Hepatocyte (in vitro differentiated cells): ENCODE measurements around the gene SPOCK3. TPM values are rescaled to one million over a fixed set of nuclear protein-coding genes. Genes with fewer than 3 reads are reported as not detected.

Experiments
- DNase-seq: peaks from one replicate; pipeline ENCODE4 v3.0.0-alpha.2; 2016; ENCODE audit warnings: low spot score
- H2AFZ ChIP-seq: fragments of 200-600 bp; sonication (generic); 2 replicates; pipeline ENCODE4 v1.6.0; 2016; ENCODE audit warnings: antibody characterized with exemption, mild to moderate bottlenecking
- H3K27ac ChIP-seq: fragments of 200-600 bp; sonication (generic); 2 replicates; pipeline ENCODE4 v1.5.1; 2016; ENCODE audit warnings: mild to moderate bottlenecking
- H3K27me3 ChIP-seq: fragments of 200-600 bp; sonication (generic); 2 replicates; pipeline ENCODE4 v1.6.1; 2016
- H3K36me3 ChIP-seq: fragments of 200-600 bp; sonication (generic); replicated peaks from 2 replicates; pipeline ENCODE4 v1.5.1; 2016; ENCODE audit warnings: low read depth; ENCODE audit not compliant: insufficient read depth
- H3K4me1 ChIP-seq: fragments of 200-600 bp; sonication (generic); 2 replicates; pipeline ENCODE4 v1.5.1; 2016; ENCODE audit warnings: mild to moderate bottlenecking, moderate library complexity; ENCODE audit not compliant: insufficient read depth
- H3K4me2 ChIP-seq: fragments of 200-600 bp; sonication (generic); 2 replicates; pipeline ENCODE4 v1.6.0; 2016
- H3K4me3 ChIP-seq: fragments of 200-600 bp; sonication (generic); 2 replicates; pipeline ENCODE4 v1.5.1; 2016; ENCODE audit warnings: mild to moderate bottlenecking
- H3K79me2 ChIP-seq: fragments of 200-600 bp; sonication (generic); 2 replicates; pipeline ENCODE4 v1.6.0; 2017; ENCODE audit warnings: mild to moderate bottlenecking
- H3K9me2 ChIP-seq: fragments of 200-600 bp; sonication (generic); replicated peaks from 2 replicates; pipeline ENCODE4 v1.6.0; 2017; ENCODE audit warnings: mild to moderate bottlenecking; ENCODE audit not compliant: insufficient read depth
- H3K9me3 ChIP-seq: fragments of 200-600 bp; sonication (generic); 2 replicates; pipeline ENCODE4 v1.5.1; 2016; ENCODE audit warnings: low read depth, mild to moderate bottlenecking
- H4K20me1 ChIP-seq: fragments of 200-600 bp; sonication (generic); 2 replicates; pipeline ENCODE4 v1.6.0; 2016; ENCODE audit warnings: mild to moderate bottlenecking; ENCODE audit not compliant: insufficient read depth, poor library complexity, severe bottlenecking
- EZH2 ChIP-seq: fragments of 200-600 bp; sonication (generic); IDR thresholded peaks from 2 replicates; pipeline ENCODE4 v1.6.1; 2016; ENCODE audit warnings: antibody characterized with exemption, mild to moderate bottlenecking, borderline replicate concordance
- EZH2phosphoT487 ChIP-seq: fragments of 200-600 bp; sonication (generic); IDR thresholded peaks from one replicate; pipeline ENCODE4 v1.6.1; 2018; ENCODE audit warnings: antibody characterized with exemption, mild to moderate bottlenecking, low read depth, moderate library complexity; ENCODE audit not compliant: unreplicated experiment, severe bottlenecking
- WGBS: methylation state at CpG from one replicate; pipeline ENCODE4 v1.1.6; 2016; ENCODE audit warnings: low lambda C conversion rate; ENCODE audit errors: missing lambda C conversion rate; 5-methylcytosine and 5-hydroxymethylcytosine counted together
- polyA plus RNA-seq: library from polyadenylated mRNA; unstranded; fragments of >200 nt; fragmentation: Nextera tagmentation; extraction: Ambion mirVana; gene quantifications from 2 replicates; pipeline ENCODE4 v1.2.1, GENCODE V29; 2016
- total RNA-seq: library from RNA; depleted of rRNA; stranded (reverse); fragments of >200 nt; gene quantifications from 2 replicates; pipeline ENCODE4 v1.2.3, GENCODE V29; 2014
- TF ChIP-seq, protein P1 (sequence below): fragments of 200-600 bp; sonication (generic); IDR thresholded peaks from 2 replicates; pipeline ENCODE4 v1.5.1; 2016; ENCODE audit warnings: antibody characterized with exemption, mild to moderate bottlenecking; ENCODE audit not compliant: poor library complexity

Gene SPOCK3
- total and polyA plus RNA-seq, 2 experiments from 2014 or later, result 3.0 to 3.4 TPM

DNA sequence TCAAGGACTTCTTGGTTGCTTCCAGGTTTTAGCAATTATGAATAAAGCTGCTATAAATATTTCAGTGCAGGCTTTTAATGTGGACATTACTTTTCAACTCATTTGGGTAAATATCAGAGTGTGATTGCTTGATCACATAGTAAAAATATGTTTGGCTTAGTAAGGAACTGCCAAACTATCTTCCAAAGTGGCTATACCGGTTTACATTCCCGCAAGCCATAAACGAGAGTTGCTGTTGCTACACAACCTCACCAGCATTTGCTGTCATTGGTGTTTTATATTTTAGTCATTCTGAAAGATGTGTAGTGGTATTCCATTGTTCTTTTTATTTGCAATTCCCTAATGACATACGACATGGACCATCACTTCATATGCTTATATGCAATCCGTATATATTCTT, 30.9 kb upstream of the SPOCK3 start:
- Histone ChIP-seq H3K27me3 (no peaks in the 10 kb centered on the region), H3K9me2 (no peaks in the 10 kb centered on the region), H3K27ac (no peak overlapping the region), H4K20me1 (no peaks in the 10 kb centered on the region), H3K9me3 (no peaks in the 10 kb centered on the region), H3K4me1 (no peaks in the 10 kb centered on the region), H3K4me3 (no peak overlapping the region), H3K79me2 (no peaks in the 10 kb centered on the region), H2AFZ (no peak overlapping the region), H3K4me2 (no peak overlapping the region), H3K36me3 (no peaks in the 10 kb centered on the region)
- WGBS, result 82% methylated on average over 5 of the region's 5 CpGs
- no peak for DNase-seq
- TF ChIP-seq, protein P1, sequence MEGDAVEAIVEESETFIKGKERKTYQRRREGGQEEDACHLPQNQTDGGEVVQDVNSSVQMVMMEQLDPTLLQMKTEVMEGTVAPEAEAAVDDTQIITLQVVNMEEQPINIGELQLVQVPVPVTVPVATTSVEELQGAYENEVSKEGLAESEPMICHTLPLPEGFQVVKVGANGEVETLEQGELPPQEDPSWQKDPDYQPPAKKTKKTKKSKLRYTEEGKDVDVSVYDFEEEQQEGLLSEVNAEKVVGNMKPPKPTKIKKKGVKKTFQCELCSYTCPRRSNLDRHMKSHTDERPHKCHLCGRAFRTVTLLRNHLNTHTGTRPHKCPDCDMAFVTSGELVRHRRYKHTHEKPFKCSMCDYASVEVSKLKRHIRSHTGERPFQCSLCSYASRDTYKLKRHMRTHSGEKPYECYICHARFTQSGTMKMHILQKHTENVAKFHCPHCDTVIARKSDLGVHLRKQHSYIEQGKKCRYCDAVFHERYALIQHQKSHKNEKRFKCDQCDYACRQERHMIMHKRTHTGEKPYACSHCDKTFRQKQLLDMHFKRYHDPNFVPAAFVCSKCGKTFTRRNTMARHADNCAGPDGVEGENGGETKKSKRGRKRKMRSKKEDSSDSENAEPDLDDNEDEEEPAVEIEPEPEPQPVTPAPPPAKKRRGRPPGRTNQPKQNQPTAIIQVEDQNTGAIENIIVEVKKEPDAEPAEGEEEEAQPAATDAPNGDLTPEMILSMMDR, result no peak
- TF ChIP-seq EZH2phosphoT487 (no peak), EZH2 (no peak)

DNA sequence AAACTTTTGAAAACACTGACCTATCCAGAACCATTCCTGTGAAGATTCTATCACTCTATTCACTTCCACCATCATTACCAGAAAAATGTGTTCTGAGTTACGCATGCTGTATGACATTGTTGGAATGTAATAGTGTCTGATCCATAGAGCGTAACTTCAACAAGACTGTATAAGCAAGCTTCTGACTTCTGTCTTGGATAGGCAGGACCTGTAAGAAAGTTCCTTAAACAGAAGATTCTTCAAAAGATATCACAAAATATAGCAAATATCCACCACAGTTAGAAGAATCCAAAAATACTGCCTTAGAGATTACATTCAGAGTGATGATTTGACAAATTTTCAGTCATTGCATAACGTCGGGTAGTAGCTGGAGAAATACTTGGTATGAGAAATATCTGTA, 14.0 kb upstream of the SPOCK3 start:
- H3K27me3 ChIP-seq, result no peaks in the 10 kb centered on the region
- no peaks in the 10 kb centered on the region for H3K79me2 ChIP-seq
- no peak overlapping the region for H3K27ac ChIP-seq
- H3K4me2 ChIP-seq, result no peak overlapping the region
- TF ChIP-seq EZH2phosphoT487, result no peak
- TF ChIP-seq EZH2, result no peak
- TF ChIP-seq, protein P1, result no peak
- no peaks in the 10 kb centered on the region for H3K36me3 ChIP-seq
- no peaks in the 10 kb centered on the region for H3K4me1 ChIP-seq
- H3K9me3 ChIP-seq, result no peaks in the 10 kb centered on the region
- H4K20me1 ChIP-seq, result no peaks in the 10 kb centered on the region
- no peak for DNase-seq
- no peaks in the 10 kb centered on the region for H3K9me2 ChIP-seq
- H2AFZ ChIP-seq, result no peak overlapping the region
- no peak overlapping the region for H3K4me3 ChIP-seq
- WGBS, result 91% methylated on average over 4 of the region's 4 CpGs

DNA sequence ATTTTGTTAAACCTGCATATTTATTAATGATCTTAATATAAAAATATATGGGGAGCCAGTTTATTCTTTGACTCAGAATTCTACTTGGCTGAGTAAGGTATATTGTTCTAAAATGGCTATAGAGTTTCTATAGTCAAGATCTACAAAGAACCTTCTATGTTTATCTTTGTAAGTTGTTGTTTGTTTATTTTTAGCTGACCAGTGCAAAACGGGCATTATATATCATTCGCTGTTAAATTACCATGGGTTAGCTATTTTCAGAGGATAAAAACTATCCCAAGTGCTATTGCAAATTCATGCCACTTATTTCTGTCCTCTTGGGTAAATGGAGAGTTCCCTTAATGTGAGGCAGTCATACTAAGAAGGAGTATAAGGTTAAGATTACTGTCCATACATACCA, 5.3 kb upstream of the SPOCK3 start:
- Histone ChIP-seq H3K4me1 (peaks cover 3% of the 10 kb centered on the region), H3K4me2 (no peak overlapping the region), H3K9me2 (no peaks in the 10 kb centered on the region), H4K20me1 (no peaks in the 10 kb centered on the region), H3K36me3 (no peaks in the 10 kb centered on the region), H3K9me3 (no peaks in the 10 kb centered on the region), H3K27me3 (peaks cover 35% of the 10 kb centered on the region), H2AFZ (no peak overlapping the region), H3K27ac (no peak overlapping the region), H3K79me2 (no peaks in the 10 kb centered on the region), H3K4me3 (no peak overlapping the region)
- DNase-seq, result no peak
- WGBS, result 70% methylated on average over 2 of the region's 2 CpGs
- TF ChIP-seq, protein P1, result no peak
- TF ChIP-seq EZH2phosphoT487 (no peak), EZH2 (no peak)

DNA sequence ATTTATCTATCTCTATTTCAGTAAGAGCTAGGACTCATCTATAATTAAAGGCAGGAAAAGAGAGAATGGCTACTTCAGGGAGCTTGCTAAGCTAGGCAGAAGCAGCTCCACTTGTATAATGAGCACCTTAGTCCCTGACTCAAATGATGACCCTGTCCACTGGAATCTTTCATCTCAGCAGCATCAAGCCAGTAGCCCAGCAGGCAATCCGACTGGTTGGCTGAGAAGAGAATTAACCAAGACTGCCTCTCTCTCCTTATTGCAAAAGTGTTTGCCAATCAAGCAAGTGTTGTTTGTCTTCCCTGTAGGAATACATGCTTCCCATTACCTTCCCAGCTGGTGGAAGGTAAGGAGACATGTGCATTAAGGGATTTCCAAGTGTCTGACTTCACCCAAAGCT, 3.9 kb upstream of the SPOCK3 start:
- Histone ChIP-seq H3K4me2 (no peak overlapping the region), H3K36me3 (no peaks in the 10 kb centered on the region), H3K4me1 (peaks cover 4% of the 10 kb centered on the region), H2AFZ (no peak overlapping the region), H3K27ac (no peak overlapping the region), H3K9me2 (no peaks in the 10 kb centered on the region), H4K20me1 (no peaks in the 10 kb centered on the region), H3K79me2 (no peaks in the 10 kb centered on the region), H3K27me3 (peaks cover 47% of the 10 kb centered on the region), H3K9me3 (no peaks in the 10 kb centered on the region), H3K4me3 (no peak overlapping the region)
- 37% methylated on average over 1 of the region's 1 CpG for WGBS
- DNase-seq, result no peak
- TF ChIP-seq EZH2phosphoT487, result no peak
- no peak for TF ChIP-seq EZH2
- TF ChIP-seq, protein P1, result no peak
